Measurements from ENCODE around the gene CEBPZOS.
A peak's percentile ranks its signal among the peaks of the same experiment; 100 is the strongest.

The CEBPZOS gene

GRCh38 chr2:37188570-37188969, 7.7 kb upstream of the CEBPZOS start, which contains the start of gene SULT6B1:
SULT6B1 (minus strand) TSS chr2:37188670; CDS start chr2:37188640, 30 bp downstream.
- TF ChIP-seq TEAD4 (IDR thresholded peaks at IDR 0.05) (no peak), USF1 (IDR thresholded peaks at IDR 0.05) (no peak), TCF12 (IDR thresholded peaks at IDR 0.05; ENCODE audit: low read depth) (no peak), RAD21 (IDR thresholded peaks at IDR 0.05; ENCODE audit: low read depth) (no peak), ZBTB7A (IDR thresholded peaks at IDR 0.05; ENCODE audit: low read depth) (no peak)

- no peak for TF ChIP-seq ZBTB7A (IDR thresholded peaks at IDR 0.05; ENCODE audit: low read depth)
- TF ChIP-seq, protein P1, sequence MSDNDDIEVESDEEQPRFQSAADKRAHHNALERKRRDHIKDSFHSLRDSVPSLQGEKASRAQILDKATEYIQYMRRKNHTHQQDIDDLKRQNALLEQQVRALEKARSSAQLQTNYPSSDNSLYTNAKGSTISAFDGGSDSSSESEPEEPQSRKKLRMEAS (IDR thresholded peaks at IDR 0.05): peak; percentile 11; the same call in 1 of the 2 replicates
Observed at GRCh38 chr2:37189452-37190153, 6.7 kb upstream of the CEBPZOS start.

- TF ChIP-seq CEBPB (IDR thresholded peaks at IDR 0.05) (no peak), CREB1 (IDR thresholded peaks at IDR 0.05; ENCODE audit: low read depth) (no peak), EGR1 (IDR thresholded peaks at IDR 0.05) (no peak), NFIC (IDR thresholded peaks at IDR 0.05) (no peak), FOXM1 (IDR thresholded peaks at IDR 0.05; ENCODE audit: borderline replicate concordance, low read depth) (no peak), USF1 (IDR thresholded peaks at IDR 0.05) (no peak)
Observed at GRCh38 chr2:37190290-37190689, 6.0 kb upstream of the CEBPZOS start.

DNA sequence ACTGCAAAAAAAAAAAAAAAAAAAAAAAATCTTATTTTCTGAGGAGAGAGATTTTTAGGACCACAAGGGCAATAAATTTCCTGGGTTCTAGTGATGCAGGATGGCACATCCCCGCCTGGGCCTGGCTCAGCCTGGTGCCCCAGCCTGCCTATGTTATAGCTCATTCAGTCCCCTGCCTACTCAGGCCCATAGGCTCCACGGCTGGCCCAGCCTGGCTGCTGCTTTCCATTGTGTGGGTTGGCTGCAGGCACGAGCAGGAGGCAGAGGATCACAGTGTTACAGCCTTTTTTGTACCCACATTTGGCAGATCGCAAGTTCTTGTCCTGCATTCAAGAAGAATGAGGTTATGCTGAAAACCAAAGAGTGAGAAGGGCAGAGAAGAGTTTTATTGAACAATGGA, 5.0 kb upstream of the CEBPZOS start:
- TF ChIP-seq CREB1 (IDR thresholded peaks at IDR 0.05; ENCODE audit: low read depth) (no peak), RAD21 (IDR thresholded peaks at IDR 0.05; ENCODE audit: low read depth) (no peak), ZBTB7A (IDR thresholded peaks at IDR 0.05; ENCODE audit: low read depth) (no peak), YY1 (IDR thresholded peaks at IDR 0.05; ENCODE audit: low read depth) (no peak), TCF12 (IDR thresholded peaks at IDR 0.05; ENCODE audit: low read depth) (no peak), TAF1 (IDR thresholded peaks at IDR 0.05; ENCODE audit: low read depth) (no peak), EGR1 (IDR thresholded peaks at IDR 0.05) (no peak)
- TF ChIP-seq, protein P2, sequence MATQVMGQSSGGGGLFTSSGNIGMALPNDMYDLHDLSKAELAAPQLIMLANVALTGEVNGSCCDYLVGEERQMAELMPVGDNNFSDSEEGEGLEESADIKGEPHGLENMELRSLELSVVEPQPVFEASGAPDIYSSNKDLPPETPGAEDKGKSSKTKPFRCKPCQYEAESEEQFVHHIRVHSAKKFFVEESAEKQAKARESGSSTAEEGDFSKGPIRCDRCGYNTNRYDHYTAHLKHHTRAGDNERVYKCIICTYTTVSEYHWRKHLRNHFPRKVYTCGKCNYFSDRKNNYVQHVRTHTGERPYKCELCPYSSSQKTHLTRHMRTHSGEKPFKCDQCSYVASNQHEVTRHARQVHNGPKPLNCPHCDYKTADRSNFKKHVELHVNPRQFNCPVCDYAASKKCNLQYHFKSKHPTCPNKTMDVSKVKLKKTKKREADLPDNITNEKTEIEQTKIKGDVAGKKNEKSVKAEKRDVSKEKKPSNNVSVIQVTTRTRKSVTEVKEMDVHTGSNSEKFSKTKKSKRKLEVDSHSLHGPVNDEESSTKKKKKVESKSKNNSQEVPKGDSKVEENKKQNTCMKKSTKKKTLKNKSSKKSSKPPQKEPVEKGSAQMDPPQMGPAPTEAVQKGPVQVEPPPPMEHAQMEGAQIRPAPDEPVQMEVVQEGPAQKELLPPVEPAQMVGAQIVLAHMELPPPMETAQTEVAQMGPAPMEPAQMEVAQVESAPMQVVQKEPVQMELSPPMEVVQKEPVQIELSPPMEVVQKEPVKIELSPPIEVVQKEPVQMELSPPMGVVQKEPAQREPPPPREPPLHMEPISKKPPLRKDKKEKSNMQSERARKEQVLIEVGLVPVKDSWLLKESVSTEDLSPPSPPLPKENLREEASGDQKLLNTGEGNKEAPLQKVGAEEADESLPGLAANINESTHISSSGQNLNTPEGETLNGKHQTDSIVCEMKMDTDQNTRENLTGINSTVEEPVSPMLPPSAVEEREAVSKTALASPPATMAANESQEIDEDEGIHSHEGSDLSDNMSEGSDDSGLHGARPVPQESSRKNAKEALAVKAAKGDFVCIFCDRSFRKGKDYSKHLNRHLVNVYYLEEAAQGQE (IDR thresholded peaks at IDR 0.05; ENCODE audit: low read depth): no peak

DNA sequence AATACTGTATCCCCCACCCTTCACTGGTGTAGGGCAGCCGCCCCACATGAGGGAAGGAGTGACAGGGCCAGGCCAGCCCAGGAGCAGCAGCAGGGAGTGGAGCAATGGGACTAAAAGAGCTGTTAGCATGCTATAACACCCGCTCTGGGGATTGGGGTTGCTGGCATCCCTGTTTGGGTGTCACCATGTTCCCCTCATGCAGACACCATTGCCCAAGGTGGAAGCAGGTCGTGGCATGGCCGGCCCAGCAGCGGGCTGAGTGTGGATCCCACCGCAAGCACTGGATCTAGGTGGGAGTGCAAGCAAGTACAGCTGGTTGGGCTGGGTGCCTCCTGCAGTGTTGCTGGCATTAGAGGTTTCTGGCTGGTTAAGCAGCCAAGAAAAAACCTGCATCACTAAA, 4.5 kb upstream of the CEBPZOS start:
- TF ChIP-seq YY1 (IDR thresholded peaks at IDR 0.05; ENCODE audit: low read depth) (no peak), TEAD4 (IDR thresholded peaks at IDR 0.05) (no peak), RAD21 (IDR thresholded peaks at IDR 0.05; ENCODE audit: low read depth) (no peak), ZBTB7A (IDR thresholded peaks at IDR 0.05; ENCODE audit: low read depth) (no peak), TCF12 (IDR thresholded peaks at IDR 0.05; ENCODE audit: low read depth) (no peak), FOXM1 (IDR thresholded peaks at IDR 0.05; ENCODE audit: borderline replicate concordance, low read depth) (no peak), CREB1 (IDR thresholded peaks at IDR 0.05; ENCODE audit: low read depth) (no peak), USF1 (IDR thresholded peaks at IDR 0.05) (no peak), EGR1 (IDR thresholded peaks at IDR 0.05) (no peak), NFIC (IDR thresholded peaks at IDR 0.05) (no peak), EP300 (IDR thresholded peaks at IDR 0.05; ENCODE audit: borderline replicate concordance) (no peak), TAF1 (IDR thresholded peaks at IDR 0.05; ENCODE audit: low read depth) (no peak), CEBPB (IDR thresholded peaks at IDR 0.05) (no peak)
- TF ChIP-seq, protein P2 (IDR thresholded peaks at IDR 0.05; ENCODE audit: low read depth): no peak
- TF ChIP-seq, protein P1 (IDR thresholded peaks at IDR 0.05): no peak

GRCh38 chr2:37192551-37192950, 3.7 kb upstream of the CEBPZOS start:
- TF ChIP-seq CEBPB (IDR thresholded peaks at IDR 0.05): no peak
- no peak for TF ChIP-seq ZBTB7A (IDR thresholded peaks at IDR 0.05; ENCODE audit: low read depth)
- TF ChIP-seq NFIC (IDR thresholded peaks at IDR 0.05): no peak

Measured in Ishikawa (cell line).